GM19193 (cell line): ENCODE data around the gene SPIC.

Experiments
- POLR2A ChIP-seq: IDR thresholded peaks from 4 replicates; pipeline ENCODE4 v1.6.1; 2011; ENCODE audit not compliant: insufficient read depth, insufficient read length; ENCODE audit errors: extremely low read depth

Gene SPIC

GRCh38 chr12:101474711-101475386 is at the start of gene SPIC:
TSS of gene SPIC (plus strand) at chr12:101475336. CDS start at chr12:101476905, 1,569 bp downstream.
- TF ChIP-seq POLR2A = no peak

- no peak for TF ChIP-seq POLR2A
Measured at GRCh38 chr12:101430456-101430855, 44.7 kb upstream of the SPIC start.

GRCh38 chr12:101436136-101436535 is 39.0 kb upstream of the SPIC start:
- no peak for TF ChIP-seq POLR2A

GRCh38 chr12:101439236-101439635 is 35.9 kb upstream of the SPIC start:
- TF ChIP-seq POLR2A = no peak

GRCh38 chr12:101441461-101442224 is 33.5 kb upstream of the SPIC start:
- no peak for TF ChIP-seq POLR2A

DNA sequence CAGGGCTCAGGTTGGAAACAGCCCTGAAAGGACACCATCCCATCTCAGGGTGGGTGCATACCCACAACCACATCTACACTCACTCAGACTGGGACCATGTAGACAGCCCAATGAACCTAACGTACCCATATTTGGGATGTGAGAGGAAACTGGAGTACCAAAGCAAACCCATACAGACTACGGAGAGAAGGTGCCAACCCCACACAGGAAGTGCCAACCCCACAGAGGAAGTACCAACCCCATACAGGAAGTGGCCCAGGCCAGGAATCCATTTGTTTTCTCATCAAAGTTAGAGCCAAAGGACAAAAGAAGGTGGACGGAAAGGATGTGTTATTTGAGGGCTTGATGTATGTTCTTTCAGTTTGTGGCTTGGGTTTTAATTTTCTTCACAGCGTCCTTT is 19.5 kb upstream of the SPIC start:
- no peak for TF ChIP-seq POLR2A

GRCh38 chr12:101459642-101460346 is 15.3 kb upstream of the SPIC start:
- no peak for TF ChIP-seq POLR2A

DNA sequence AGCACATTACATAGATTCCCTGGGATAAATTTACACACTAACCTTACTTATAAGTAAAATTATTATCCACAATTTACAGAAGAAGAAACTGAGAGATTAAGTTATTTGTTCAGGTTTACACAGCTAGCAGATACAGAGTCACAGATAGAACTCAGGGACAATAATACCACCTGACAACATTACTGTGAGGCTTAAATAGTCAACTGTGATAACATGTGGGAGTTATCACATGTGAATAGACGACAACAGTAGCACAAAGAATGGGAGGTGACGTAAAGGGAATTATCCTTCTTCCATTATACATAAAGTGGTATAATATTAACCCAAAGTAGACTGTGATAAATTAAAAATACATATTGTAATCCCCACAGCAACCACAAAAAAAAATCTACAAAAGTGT is 6.2 kb upstream of the SPIC start:
- no peak for TF ChIP-seq POLR2A

DNA sequence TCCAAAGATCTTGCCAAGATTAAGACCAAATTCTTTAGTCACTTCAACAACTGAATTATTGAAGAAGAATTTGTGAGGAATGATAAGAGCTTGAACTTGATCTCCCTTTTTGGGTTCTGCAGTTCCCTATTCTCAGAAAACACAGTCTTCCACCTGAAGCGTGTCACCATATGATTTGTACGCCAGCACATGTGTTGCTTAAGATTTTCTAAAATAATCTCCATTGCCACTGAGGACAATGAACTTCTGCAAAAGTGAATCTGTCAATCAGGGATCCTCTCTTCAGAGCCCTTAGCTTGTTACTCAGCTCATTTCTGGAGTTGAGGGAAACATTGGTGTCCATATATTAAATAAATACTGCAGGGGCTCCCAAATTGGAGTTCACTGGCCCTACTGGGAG is 4.2 kb upstream of the SPIC start:
- no peak for TF ChIP-seq POLR2A

DNA sequence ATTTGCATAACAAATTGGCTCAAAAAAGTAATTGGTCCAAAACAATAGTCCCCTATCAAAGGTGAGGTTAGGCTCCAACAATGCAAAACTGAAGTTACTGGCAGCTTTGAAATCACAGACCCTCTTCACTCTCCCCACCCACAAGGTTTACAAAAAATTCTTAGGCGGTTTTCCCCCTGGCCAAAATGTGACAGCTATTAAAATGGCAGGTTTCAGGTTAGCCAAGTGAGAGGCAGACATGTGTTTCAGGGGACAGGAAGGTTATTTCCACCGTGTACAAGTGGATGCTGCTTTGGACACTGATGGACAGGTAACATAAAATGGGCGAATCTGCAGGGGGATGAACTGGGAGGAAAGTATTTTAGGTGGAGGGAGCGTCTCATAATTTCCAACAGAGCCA is 888 bp upstream of the SPIC start:
- no peak for TF ChIP-seq POLR2A

DNA sequence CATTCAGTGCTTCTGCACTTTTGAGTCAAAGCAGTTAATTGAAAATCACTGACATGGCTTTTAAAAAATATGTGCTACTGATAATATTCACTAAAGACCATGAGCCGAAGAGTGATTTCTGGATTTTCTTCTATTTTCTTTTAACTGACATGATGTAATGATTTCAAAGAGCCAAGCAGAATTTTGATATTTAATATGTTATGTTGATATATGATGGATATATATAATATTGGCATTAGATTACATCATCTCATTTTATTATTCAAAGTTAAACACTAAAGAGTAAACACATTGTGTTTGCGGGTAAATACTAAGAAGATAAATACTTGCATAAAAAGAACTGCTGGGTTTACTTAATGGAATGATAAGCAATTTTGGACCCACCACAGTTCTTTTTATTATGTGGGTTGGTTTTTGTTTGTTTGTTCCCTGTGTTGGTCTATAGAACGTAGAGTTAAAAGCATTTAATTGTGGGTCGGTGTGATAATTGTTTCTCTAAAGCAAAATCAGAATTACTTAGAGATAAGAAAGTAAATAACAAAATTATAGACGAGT is 692 bp downstream of the SPIC start:
- no peak for TF ChIP-seq POLR2A

DNA sequence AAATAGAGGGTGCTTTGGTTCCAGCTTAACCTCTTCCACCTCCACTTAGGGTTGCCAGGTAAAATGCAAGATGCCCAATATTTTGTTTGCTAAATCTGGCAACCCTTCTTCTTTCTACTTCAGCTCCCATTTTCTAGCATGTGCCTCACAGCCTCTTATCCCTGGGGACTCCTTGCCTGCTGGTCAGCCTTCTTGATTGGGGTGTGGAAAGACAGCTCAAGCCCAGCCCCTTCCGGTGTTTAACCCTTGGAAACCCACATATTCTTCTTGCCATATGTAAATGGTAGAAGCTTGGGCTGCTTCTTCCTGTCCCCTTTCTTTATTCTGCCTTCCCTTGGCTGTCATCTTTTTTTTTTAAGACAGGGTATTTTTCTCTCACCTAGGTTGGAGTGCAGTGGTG is 5.7 kb downstream of the SPIC start:
- TF ChIP-seq POLR2A = no peak

DNA sequence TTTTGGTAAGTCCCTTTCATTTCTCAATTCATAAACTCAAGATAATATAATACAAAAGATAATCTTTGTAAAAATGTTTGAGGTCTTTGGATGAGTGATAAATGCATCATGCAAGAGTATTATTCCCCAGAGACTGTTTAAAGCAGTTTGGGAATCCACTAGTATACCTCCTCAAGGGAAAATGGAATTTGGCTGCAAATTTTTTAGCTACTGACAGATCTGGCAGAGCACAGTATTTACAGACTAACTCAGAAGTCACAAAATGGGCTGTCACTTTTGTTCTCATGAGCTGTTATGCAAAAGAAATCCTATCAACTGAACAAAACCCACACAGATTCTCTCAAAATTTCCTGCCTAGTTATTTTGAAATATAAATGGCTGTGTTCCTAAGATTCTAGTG is 9.9 kb downstream of the SPIC start:
- no peak for TF ChIP-seq POLR2A

GRCh38 chr12:101488469-101488868 is 13.3 kb downstream of the SPIC start:
- no peak for TF ChIP-seq POLR2A

- TF ChIP-seq POLR2A = no peak
Measured at GRCh38 chr12:101490286-101490920, 15.3 kb downstream of the SPIC start.
